NCI-H460 (cell line): ENCODE results near the gene TRIM41. TPM values are rescaled to one million over a fixed set of nuclear protein-coding genes. Genes with fewer than 3 reads are reported as not detected.
A peak's percentile ranks its signal among the peaks of the same experiment; 100 is the strongest.
"Not testable (repeated sequence)": the region's sequence is repeated elsewhere in the genome, so short reads cannot be mapped to it uniquely, and the experiment has no call there.

Source experiments
- DNase-seq: peaks from one replicate; pipeline ENCODE4 v3.0.0-alpha.2; 2016; ENCODE audit warnings: low read depth; ENCODE audit errors: extremely low read depth
- total RNA-seq: library from RNA; depleted of rRNA; stranded (reverse); fragments of >200 nt; shearing (Covaris generic); gene quantifications from 2 replicates; pipeline ENCODE4 v1.2.3, GENCODE V29; 2014

The TRIM41 gene
- total RNA-seq, 1 experiment from 2014 or later, result 32.2 TPM

DNA sequence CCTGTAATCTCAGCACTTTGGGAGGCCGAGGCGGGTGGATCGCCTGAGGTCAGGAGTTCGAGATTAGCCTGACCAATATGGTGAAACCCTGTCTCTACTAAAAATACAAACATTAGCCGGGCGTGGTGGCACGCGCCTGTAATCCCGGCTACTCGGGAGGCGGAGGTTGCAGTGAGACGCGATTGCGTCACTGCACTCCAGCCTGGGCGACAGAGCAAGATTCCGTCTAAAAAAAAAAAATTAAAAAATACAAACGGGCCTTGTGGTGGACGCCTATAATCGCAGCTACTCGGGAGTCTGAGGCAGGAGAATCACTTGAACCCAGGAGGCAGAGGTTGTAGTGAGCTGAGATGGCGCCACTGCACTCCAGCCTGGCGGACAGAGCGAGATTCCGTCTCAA lies 14.1 kb upstream of the TRIM41 start:
- DNase-seq, result not testable (repeated sequence)

DNA sequence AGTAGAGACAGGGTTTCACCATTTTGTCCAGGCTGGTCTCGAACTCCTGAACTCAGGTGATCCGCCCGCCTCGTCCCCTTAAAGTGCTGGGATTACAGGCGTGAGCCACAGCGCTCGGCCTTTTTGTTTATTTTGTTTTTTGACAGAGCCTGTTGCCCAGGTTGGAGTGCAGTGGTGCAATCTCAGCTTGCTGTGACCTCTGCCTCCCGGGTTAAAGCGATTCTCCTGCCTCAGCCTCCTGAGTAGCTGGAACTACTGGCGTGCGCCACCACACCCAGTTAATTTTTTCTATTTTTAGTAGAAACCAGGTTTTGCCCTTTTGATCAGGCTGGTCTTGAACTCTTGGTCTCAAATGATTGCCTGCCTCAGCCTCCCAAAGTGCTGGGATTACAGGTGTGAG lies 12.9 kb upstream of the TRIM41 start:
- DNase-seq, result not testable (repeated sequence)

DNA sequence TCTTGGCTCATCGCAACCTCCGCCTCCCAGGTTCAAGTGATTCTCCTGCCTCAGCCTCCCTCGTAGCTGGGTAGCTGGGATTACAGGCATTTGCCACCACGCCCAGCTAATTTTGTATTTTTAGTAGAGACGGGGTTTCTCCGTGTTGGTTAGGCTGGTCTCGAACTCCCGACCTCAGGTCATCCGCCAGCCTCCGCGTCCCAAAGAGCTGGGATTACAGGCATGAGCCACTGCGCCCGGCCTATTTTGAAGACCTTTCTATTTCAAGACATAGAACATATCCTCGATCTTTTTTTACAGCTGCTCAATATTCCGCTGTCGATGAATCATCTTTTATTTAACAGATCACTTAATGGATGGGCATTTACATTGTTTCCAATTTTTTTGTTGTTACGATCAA lies 12.4 kb upstream of the TRIM41 start:
- not testable (repeated sequence) for DNase-seq

DNA sequence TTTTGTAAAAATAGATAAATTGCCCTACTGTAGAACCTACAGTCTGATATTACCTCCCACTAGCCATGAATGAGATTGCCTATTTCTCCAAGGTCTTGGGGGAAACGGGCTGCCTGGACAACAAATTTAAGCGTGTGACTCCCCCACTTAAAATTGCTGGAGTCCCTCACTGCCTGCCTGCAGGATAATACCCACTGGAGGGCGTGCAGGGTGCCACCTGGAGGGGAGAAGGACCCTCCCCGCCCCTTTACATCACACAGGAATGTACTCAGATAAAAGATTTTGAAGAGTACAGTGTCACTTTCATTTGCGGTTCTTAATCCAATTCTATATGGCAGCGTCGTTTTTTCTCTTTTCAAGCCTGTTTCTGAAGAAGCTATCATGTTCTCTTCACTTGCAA lies 11.9 kb upstream of the TRIM41 start:
- no peak for DNase-seq

DNA sequence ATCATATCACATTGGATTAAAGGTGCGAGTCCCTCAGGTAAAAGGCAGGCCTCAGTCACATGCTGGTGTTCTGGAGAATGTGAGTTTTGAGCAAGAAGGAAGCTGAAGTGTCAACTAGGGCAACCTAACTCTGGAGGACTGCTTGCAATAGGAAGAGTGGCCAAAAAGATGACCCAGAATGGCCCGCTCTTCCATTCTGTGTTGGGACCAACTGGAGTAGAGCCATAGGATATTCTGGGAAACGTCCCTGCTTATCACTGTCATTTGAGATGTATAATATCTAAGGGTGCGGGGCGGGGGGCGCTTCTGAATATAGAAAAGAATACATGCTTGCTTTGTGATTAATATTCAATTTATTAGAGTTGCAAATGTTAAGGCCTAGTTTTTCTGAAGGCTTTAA lies 11.0 kb upstream of the TRIM41 start:
- DNase-seq, result no peak

DNA sequence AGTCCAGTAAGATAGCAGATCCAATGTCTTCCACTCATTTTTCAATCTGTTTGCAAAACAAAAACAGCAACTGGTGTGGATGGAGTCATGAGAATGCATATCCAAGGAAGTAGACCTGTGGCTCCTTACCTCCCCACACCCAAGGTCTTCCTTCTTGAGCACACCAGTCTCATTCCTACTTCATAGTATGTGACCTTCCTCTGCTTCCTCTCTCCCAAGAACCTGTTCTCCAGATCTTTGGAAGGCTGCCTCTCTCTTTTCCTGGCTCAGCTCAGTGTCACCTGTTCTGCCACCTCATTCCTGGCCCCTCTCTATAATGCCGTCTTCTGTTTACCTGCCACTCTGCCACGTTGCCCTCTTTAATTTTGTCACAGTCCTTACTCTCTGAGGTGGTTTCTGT lies 10.1 kb upstream of the TRIM41 start:
- no peak for DNase-seq

DNA sequence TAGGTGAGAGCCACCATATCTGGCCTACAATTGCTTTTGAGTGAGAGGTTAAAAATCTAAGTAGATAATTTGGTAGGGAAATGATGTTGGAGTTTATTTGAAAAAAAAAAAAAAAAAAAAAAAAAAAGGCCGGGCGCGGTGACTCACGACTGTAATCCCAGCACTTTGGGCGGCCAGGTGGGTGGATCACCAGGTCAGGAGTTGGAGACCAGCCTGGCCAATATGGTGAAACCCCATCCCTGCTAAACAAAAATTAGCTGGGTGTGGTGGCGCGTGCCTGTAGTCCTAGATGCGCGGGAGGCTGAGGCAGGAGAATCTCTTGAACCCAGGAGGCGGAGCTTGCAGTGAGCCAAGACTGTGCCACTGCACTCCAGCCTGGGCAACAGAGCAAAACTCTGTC lies 8.8 kb upstream of the TRIM41 start:
- not testable (repeated sequence) for DNase-seq

DNA sequence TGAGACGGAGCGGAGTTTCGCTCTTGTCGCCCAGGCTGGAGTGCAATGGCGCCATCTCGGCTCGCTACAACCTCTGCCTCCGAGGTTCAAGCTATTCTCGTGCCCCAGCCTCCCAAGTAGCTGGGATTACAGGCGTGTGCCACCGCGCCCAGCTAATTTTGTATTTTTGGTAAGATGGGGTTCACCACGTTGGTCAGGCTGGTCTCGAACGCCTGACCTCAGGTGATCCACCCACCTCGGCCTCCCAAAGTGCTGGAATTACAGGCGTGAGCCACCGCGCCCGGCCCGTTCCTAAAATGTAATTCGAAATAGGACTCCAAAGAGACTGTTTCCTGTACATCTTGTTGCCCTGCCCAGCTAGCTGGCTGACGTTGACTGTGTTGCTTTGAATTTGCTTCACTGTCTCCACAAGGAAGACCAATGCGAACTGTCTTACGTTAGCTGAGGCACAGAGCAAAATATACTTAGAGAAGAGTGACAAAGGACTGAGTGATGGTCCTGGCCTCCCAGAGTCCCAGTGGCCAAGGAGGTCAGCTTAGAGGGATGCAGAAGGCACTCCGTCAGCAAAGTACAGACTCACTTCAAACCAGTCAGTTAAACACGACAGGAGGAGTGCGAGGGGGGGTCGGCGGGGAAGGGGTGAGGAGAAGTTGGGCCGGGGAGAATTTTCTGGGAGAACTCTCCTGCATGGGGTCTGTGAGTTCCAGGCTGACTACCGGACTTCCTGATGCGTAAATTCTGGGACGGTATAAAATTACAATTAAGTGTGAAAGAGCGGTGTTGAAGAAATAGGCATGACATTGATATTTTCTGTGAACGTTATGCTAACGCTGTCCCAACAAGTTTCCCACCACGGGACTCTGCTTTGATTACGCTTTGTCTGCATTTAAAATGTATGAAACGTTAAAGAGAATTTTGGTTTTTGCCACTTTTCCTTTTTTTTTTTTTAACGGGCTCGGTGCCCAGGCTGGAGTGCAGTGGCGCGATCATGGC lies 6.8 kb upstream of the TRIM41 start:
- DNase-seq, result peak; percentile 83

DNA sequence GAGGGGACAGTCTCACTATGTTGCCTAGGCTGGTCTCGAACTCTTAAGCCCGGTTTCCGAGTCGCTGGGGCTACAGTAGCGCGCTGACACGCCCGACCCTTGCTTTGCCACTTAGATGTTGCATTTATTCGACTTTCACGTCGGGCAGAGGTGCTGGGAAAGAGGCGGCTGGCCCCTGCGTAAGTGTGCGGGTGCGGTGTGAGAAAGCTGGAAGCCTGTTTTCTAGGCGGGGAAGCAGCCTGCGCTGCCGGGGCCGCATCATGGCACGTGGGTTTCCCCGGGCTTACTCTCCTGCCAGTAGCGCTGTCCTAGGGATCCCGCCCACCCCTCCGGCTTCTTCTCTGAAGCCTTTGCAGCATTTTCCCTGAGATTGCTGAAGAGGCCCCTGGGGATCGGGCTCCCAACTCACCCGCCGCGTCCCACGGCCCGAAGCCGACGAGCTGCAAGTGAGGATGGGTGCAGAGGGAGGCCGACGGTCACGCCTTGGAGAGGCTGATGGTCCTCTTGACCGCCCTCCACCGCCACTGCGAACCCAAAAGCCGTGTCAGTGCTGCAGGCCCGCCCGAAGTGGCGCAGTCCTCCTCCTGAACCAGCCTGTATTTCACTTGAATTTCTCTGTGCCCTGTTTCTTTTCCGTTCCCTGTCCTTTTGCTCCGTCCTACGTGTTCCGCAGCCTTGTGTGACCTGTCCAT lies 5.8 kb upstream of the TRIM41 start:
- peak; percentile 79 for DNase-seq

DNA sequence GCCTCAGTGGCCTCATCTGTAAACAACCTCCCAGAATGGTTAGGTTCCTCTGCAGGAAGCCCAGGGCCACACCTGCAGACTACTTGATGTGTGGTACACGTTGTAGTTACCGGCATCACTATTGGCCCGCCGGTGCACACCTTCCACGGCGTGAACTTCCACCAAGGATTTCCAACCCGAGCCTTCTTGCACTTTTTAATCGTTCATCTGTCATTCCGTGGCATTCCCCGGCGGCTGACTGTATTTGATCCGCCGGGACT lies 5.3 kb upstream of the TRIM41 start:
- no peak for DNase-seq

DNA sequence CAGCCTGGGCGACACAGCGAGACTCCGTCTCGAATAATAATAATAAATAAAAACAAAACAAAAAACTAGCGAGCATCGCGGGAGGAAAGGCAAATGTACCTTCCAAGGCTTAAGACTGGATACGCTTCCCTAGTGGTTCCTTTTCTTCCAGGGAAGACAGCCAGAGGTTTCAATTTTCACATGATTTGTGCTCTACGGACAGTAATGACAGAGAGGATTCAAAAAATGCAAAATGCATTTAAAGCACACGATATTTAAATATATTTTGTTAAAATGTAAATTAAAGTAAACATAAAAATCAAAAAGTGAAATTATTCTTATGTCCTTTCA lies 4.3 kb upstream of the TRIM41 start:
- no peak for DNase-seq

DNA sequence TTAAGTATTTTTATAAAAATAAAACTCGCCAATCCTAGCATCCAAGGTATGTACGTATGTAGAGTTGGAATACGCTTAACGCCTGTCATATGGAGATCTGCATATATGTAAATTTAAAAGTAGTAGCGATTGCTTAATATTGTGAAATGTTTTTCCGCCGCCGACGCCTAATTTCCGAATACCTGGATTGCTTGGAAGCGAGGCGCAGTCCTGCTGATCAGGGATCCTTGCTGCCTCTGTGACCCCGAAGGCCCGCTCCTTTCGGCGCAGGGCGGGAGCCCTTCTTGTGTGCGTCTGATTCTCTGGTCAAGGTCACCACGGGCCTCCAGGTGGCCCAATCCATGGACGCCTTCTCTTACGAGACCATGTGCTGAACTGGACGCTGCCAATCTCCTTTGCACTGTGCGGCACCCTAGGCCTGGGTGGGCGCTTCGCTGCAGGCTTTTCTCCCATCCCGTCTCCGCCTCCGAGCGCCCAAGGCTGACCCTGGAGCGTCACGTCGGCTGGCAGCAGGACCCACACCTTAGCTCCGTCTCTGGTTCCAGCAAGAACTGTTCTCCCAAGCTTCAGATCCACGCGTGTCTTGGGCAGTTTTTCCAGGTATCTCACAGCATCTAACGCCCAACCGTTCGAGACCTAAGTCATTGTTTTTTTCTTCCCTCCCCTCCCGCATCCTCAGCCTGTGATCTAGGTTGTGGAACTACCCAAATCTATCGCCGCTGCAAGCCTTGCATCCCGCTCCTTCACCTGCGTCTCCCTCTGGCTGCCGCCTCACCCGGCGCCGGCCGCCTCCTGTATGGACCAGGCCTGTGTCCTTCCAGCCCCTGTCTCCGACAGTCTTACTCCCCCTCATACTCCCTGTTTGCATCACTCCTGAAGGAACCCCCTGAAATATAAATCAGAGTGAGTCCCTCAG lies 3.6 kb upstream of the TRIM41 start:
- no peak for DNase-seq

DNA sequence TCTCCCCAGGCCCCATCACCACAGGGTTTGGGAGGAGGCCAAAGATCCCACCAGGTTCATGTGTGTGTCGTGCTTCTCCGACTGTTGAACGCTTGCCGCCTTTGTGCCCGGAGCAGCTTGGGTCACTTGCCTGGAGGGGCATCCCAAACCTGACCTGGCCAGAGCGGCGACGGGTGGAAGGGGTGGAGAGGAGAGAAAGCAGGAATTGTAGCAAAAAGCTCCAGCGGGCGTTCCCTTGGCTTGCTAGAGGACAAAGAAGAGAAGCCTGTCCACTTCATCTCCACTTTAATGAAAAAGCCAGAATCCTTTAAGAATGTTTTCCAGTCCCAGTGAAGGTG lies 2.9 kb upstream of the TRIM41 start:
- no peak for DNase-seq

DNA sequence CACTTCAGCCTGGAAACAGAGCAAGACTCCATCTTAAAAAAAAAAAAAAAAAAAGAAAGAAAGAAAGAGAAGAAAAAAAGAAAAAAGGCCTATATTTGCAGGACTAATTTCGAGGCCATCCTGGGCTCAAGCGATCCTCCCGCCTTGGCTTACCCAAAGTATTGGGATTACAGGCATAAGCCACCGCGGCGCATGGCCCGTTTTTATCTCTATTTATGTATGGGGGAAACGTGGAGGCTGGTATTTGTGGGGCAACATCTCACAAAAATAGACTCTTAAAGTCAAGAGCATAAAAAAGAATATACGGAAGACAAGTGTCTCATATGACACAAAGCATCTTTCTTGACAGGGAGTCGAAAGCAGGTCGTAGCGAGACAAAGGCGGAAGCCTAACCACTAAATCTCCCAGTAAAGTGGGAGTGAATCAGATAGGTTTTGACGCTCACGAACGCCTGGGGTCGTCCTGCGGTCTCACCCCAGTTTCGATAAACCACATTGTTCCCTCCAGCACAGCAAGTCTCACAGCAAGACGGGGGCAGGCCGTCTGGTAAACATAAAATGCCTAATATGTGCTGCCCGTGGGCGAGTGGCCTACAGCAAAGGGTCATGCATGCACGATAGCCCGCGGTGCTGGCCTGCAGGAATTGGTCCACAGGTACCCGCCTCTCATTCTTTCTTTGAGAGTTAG lies 1.8 kb upstream of the TRIM41 start:
- no peak for DNase-seq

DNA sequence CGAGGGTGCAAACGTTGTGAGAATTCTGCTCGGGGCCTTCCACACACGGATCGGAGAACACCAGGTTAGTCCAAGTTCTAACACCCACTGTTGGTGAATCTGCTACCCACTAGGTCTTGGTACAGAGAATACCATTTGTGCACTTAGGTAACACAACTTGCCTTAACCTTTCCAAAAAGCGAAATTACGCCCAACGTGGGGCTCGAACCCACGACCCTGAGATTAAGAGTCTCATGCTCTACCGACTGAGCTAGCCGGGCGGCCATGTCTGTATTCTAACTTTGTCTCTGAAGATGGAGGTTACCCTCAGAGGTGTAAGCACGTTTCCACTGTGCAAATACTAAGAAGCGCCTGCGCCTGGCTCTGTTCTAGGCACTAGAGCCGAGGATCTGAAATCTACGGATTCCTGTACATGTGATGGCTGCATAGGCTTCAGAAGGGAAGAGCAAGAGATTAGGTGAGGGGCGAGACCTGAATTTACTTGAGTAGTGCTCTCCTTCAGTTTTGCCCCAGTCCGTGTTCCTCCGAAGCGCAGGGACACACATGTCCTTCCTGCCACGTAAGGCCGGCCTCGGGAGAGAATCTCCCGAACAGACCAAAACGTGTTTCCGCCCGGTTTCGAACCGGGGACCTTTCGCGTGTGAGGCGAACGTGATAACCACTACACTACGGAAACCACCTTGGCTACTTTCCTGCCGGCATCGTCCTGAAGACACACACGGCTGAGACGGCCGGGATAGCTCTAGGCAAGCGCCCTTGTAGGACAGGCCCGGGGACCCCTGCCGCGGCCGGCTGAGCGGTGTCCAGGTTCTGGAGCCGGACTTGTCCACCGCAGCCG lies 1.1 kb upstream of the TRIM41 start:
- peak; percentile 96 for DNase-seq

DNA sequence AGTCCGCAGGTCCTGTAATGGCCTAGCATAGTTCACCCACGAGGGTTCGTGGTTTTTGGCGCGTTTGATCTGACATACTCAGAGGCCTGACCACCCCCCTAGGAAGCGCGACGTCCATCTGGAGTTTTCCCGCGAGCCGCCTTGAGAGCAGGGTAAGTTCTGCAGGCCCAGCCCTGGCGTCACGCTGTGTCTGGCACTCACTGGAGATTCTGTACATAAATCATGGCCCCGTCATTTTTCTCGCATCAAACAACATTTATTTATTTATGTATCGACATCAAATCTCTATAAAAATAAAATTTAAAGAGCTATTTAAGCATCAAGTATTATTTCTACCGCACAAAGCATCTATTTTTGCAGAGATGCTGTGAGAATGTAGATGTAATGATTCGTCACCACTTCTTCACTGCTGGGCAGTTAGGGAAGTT lies 437 bp upstream of the TRIM41 start:
- no peak for DNase-seq

DNA sequence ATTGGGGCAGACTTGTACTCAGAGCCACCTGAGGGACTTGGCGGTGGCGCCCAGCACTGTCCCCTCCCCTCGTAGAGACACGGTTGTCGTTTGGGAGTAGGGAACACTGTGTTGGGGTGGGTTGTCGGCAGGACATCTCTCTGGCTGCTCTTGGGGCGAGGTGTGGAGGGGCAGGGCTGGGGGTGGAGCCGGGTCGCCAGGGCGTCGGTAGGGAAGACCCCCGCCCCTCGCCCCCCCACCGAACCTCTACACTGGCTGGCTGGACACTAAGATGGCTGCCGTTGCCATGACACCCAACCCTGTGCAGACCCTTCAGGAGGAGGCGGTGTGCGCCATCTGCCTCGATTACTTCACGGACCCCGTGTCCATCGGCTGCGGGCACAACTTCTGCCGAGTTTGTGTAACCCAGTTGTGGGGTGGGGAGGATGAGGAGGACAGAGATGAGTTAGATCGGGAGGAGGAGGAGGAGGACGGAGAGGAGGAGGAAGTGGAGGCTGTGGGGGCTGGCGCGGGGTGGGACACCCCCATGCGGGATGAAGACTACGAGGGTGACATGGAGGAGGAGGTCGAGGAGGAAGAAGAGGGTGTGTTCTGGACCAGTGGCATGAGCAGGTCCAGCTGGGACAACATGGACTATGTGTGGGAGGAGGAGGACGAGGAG lies 778 bp downstream of the TRIM41 start:
- DNase-seq, result no peak

DNA sequence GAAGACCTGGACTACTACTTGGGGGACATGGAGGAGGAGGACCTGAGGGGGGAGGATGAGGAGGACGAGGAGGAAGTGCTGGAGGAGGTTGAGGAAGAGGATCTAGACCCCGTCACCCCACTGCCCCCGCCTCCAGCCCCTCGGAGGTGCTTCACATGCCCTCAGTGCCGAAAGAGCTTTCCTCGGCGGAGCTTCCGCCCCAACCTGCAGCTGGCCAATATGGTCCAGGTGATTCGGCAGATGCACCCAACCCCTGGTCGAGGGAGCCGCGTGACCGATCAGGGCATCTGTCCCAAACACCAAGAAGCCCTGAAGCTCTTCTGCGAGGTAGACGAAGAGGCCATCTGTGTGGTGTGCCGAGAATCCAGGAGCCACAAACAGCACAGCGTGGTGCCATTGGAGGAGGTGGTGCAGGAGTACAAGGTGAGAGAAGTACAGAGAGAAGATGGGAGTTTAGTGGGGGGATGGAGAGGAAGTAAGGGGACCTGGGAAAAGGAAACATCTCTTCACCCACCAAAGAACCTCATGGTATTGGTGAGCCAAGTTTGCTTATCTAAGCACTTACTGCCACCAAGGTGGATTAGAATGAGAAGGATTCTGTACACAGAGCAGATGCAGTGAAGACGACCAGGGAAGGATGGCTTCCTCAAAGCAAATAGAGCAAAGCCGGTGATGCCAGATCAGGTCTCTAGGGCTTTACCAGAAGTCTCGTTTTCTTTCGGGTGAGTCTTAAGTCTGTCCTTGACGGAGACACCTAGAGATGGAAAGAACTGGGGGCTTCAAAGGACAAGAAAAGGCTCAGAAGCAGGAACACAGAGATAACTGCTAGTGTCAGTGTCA lies 1.5 kb downstream of the TRIM41 start:
- DNase-seq, result no peak
